Measurements from ENCODE around the gene C1orf56.
"Not testable (repeated sequence)": the region's sequence is repeated elsewhere in the genome, so short reads cannot be mapped to it uniquely, and the experiment has no call there.

Gene C1orf56

GRCh38 chr1:151062741-151063371, 15.3 kb downstream of the C1orf56 start:
- DNase-seq = peak; percentile 79

GRCh38 chr1:151065089-151065645, 17.6 kb downstream of the C1orf56 start:
- DNase-seq = no peak

- DNase-seq = no peak
These were observed 19.6 kb downstream of the C1orf56 start for GRCh38 chr1:151067185-151067584.

- DNase-seq = no peak
These were observed 21.5 kb downstream of the C1orf56 start for GRCh38 chr1:151069103-151069486.

GRCh38 chr1:151070474-151071276, 23.1 kb downstream of the C1orf56 start, which contains the start of gene GABPB2:
Gene GABPB2 (plus strand): TSS chr1:151070761. CDS start chr1:151088190, 17,429 bp downstream.
- peak; percentile 96 for DNase-seq

GRCh38 chr1:151072224-151072623, 24.7 kb downstream of the C1orf56 start:
- no peak for DNase-seq

GRCh38 chr1:151085953-151086559, 38.5 kb downstream of the C1orf56 start:
- DNase-seq = no peak

GRCh38 chr1:151097426-151097825, 49.9 kb downstream of the C1orf56 start:
- DNase-seq = not testable (repeated sequence)

GRCh38 chr1:151098126-151098525, 50.6 kb downstream of the C1orf56 start:
- DNase-seq = no peak

All from fibroblast of upper back skin (primary cell).